LNCAP (cell line): ENCODE measurements around the gene MRTFA.

Experiments
- TF ChIP-seq, protein P1 (sequence below): fragments of 450-650 bp; IDR thresholded peaks from 2 replicates; pipeline ENCODE4 v1.5.1; 2017; ENCODE audit warnings: mild to moderate bottlenecking

MRTFA gene

DNA sequence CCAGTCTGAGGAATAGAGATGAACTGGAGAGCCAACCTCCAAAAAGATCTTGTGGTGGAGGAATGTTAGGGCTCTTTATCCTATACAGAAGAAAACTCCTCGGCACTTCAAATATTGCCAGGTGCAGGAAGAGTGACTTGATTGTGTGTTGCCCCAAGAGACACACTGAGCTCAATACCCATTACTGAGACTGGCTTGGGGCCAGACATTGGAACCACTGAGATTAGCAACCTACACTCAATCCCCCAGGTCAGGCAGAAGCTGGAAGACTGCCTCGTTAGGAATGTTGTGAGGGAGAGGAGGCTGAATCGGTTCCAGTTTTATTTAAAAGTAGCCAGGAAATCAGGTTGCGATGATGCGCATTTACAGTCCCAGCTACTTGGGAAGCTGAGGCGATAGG lies 268.5 kb downstream of the MRTFA start:
- TF ChIP-seq, protein P1, sequence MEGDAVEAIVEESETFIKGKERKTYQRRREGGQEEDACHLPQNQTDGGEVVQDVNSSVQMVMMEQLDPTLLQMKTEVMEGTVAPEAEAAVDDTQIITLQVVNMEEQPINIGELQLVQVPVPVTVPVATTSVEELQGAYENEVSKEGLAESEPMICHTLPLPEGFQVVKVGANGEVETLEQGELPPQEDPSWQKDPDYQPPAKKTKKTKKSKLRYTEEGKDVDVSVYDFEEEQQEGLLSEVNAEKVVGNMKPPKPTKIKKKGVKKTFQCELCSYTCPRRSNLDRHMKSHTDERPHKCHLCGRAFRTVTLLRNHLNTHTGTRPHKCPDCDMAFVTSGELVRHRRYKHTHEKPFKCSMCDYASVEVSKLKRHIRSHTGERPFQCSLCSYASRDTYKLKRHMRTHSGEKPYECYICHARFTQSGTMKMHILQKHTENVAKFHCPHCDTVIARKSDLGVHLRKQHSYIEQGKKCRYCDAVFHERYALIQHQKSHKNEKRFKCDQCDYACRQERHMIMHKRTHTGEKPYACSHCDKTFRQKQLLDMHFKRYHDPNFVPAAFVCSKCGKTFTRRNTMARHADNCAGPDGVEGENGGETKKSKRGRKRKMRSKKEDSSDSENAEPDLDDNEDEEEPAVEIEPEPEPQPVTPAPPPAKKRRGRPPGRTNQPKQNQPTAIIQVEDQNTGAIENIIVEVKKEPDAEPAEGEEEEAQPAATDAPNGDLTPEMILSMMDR: no peak

DNA sequence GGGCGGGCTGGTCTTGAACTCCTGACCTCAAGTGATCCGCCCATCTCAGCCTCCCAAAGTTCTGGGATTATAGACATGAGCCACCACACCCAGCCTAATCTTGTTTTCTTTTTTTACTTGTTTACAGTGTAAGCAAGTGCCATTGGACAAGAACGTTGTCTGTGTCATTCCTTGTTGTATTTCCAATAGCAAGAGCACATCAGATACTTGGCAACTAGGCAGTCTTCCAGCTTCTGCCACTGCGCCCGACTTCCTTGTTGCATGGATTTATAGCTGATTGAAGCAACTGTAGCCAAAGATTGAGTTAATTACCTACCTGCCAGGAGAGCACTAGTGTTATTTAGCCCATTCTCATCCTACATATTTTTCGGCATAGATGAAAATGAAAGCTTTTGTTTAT lies 269.2 kb downstream of the MRTFA start:
- TF ChIP-seq, protein P1: no peak

DNA sequence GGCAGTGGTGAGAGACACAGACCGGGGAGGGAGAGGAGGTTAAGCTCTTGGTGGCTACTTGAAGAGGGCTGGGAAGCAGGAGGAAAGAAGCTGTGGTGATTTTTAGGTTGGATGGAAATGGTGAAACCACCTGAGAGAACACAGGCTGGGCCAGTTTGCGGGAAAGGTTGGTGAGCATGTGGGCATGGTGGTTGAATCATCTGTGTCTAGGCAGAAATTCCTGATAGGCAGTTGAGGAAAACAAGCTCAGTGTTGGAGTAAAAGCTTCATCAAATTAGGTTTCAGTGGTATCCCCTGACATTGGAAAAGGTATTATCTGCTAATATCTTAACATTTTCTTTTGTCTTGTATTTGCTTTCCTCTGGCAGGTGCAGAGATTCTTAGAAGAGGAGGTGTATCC lies 270.5 kb downstream of the MRTFA start:
- TF ChIP-seq, protein P1: no peak

DNA sequence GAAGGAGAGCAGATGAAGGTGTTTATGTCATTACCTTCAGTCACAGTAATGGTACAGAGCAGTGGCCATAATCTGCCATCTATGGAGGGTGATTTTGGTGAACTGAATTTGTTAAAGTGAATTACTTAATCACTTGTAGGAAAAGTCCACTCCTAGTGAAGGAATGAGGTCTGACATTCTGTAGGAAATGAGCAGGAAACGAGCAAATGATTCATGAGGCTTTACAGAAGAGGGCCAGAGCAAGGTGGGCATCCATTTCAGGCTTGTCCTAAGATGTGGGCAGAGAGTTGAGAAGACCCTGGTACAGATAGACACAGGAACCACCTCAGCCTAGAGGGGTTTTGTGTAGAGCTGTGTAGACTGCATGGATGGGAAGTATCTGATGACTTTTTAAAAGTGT lies 272.1 kb downstream of the MRTFA start:
- TF ChIP-seq, protein P1: no peak

DNA sequence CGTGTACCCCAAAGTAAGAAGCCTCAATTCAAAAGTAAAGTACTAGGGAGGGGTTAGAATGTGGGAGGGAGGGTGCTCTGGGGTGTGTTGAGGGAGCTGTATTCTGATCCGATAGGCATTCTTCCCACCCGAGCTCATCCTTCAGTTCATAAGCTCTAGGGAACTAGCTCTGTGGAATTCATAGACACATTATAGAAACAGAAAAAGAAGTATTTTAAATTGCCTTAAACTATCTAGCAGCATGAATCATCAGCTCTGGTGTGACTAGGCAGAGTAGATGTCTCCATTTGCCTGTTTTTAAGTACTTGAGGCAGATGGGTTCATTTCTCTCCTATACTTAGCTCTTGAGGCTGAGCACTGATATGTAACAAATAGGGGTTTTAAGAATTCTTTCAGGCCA lies 273.5 kb downstream of the MRTFA start:
- TF ChIP-seq, protein P1: no peak

DNA sequence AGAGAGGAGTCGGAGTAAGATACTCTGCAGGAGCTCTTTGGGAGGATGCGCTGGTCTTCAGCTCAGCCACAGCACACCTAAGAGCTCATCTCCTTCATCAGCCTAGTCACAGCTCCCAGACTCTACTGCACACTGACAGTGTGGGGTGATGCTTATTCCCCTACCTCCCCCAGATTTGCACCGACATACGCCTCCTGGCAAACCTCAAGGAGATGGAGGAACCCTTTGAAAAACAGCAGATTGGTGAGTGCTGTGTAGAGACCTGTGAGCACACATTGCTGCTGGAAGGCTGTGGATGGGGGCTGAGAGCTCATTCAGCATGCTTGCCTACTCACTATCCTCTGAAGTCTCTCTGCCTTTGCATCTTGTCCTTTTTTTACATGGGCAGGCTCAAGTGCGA lies 275.4 kb downstream of the MRTFA start:
- TF ChIP-seq, protein P1: no peak
